ENCODE data around the gene CCDC8.

Gene CCDC8

GRCh38 chr19:46390866-46391265 lies 22.5 kb downstream of the CCDC8 start:
- no peaks in the 10 kb centered on the region for H3K9me3 ChIP-seq
- H3K4me1 ChIP-seq = peaks cover 0 to 39% (median 23%) of the 10 kb centered on the region in 4 donors
- intact Hi-C loops (cut with DNase I; ENCODE audit: low total_unique reads) = loop anchor here (5.0 kb wide), 1 partner anchor 109 kb away; no protein-coding TSS in a partner anchor
- H3K4me3 ChIP-seq = no peak overlapping the region
- no peak for TF ChIP-seq CTCF (IDR thresholded peaks at IDR 0.05)
- H3K36me3 ChIP-seq = peaks cover 41 to 67% (median 59%) of the 10 kb centered on the region in 3 donors
- no peaks in the 10 kb centered on the region for H3K27me3 ChIP-seq
- DNase-seq = peak in 1 of 2 donors; percentile 67
- H3K27ac ChIP-seq = peak overlapping the region; percentile 55 to 70

- peak in 1 of 2 donors; percentile 60 for DNase-seq
- Histone ChIP-seq H3K27ac (peak overlapping the region; percentile 55 to 70), H3K9me3 (no peaks in the 10 kb centered on the region), H3K36me3 (peaks cover 41 to 67% (median 61%) of the 10 kb centered on the region in 3 donors), H3K4me1 (peaks cover 0 to 38% (median 23%) of the 10 kb centered on the region in 4 donors), H3K27me3 (no peaks in the 10 kb centered on the region), H3K4me3 (no peak overlapping the region)
- intact Hi-C loops (cut with DNase I; ENCODE audit: low total_unique reads) = loop anchor here (5.0 kb wide), 1 partner anchor 108 kb away; no protein-coding TSS in a partner anchor
- no peak for TF ChIP-seq CTCF (IDR thresholded peaks at IDR 0.05)
Observed at GRCh38 chr19:46390121-46390858, 23.1 kb downstream of the CCDC8 start.

GRCh38 chr19:46388311-46389095 lies 24.9 kb downstream of the CCDC8 start:
- H3K27ac ChIP-seq = no peak overlapping the region
- peak in 1 of 2 donors; percentile 16 for DNase-seq
- no peak overlapping the region for H3K4me3 ChIP-seq
- intact Hi-C loops (cut with DNase I; ENCODE audit: low total_unique reads) = no loop called here
- H3K4me1 ChIP-seq = peaks cover 0 to 28% (median 22%) of the 10 kb centered on the region in 4 donors
- H3K36me3 ChIP-seq = peaks cover 41 to 82% (median 79%) of the 10 kb centered on the region in 3 donors
- TF ChIP-seq CTCF (IDR thresholded peaks at IDR 0.05) = no peak
- H3K9me3 ChIP-seq = no peaks in the 10 kb centered on the region
- H3K27me3 ChIP-seq = no peaks in the 10 kb centered on the region

GRCh38 chr19:46387713-46388130 lies 25.6 kb downstream of the CCDC8 start:
- Histone ChIP-seq H3K27ac (no peak overlapping the region), H3K4me3 (no peak overlapping the region), H3K4me1 (peaks cover 0 to 20% (median 16%) of the 10 kb centered on the region in 4 donors), H3K36me3 (peaks cover 41 to 87% (median 86%) of the 10 kb centered on the region in 3 donors), H3K9me3 (no peaks in the 10 kb centered on the region), H3K27me3 (no peaks in the 10 kb centered on the region)
- no peak for TF ChIP-seq CTCF (IDR thresholded peaks at IDR 0.05)
- intact Hi-C loops (cut with DNase I; ENCODE audit: low total_unique reads) = no loop called here
- no peak for DNase-seq

- Histone ChIP-seq H3K27ac (no peak overlapping the region), H3K36me3 (peaks cover 41 to 93% (median 92%) of the 10 kb centered on the region in 3 donors), H3K4me3 (no peak overlapping the region), H3K4me1 (peaks cover 0 to 16% (median 10%) of the 10 kb centered on the region in 4 donors), H3K27me3 (no peaks in the 10 kb centered on the region), H3K9me3 (no peaks in the 10 kb centered on the region)
- no peak for DNase-seq
- no peak for TF ChIP-seq CTCF (IDR thresholded peaks at IDR 0.05)
- intact Hi-C loops (cut with DNase I; ENCODE audit: low total_unique reads) = no loop called here
Observed at GRCh38 chr19:46386996-46387712, 26.2 kb downstream of the CCDC8 start.
